SU-DHL-6 (cell line): ENCODE measurements around the gene VEGFB.
A peak's percentile ranks its signal among the peaks of the same experiment; 100 is the strongest.

ENCODE experiments used
- H2AFZ ChIP-seq: fragments of 200-600 bp; sonication (generic); 2 replicates; pipeline ENCODE4 v1.6.1; 2014; ENCODE audit warnings: low read depth, mild to moderate bottlenecking, moderate library complexity, mixed read lengths, antibody characterized with exemption, low read length; ENCODE audit not compliant: severe bottlenecking
- H3F3A ChIP-seq: fragments of 200-600 bp; shearing (Covaris generic); 2 replicates; pipeline ENCODE4 v1.6.0; 2016; ENCODE audit warnings: antibody characterized with exemption, mild to moderate bottlenecking; ENCODE audit not compliant: insufficient read depth
- H3K27ac ChIP-seq: fragments of 200-600 bp; sonication (generic); 2 replicates; pipeline ENCODE4 v1.5.1; 2016; ENCODE audit warnings: low read depth, mild to moderate bottlenecking, low read length, moderate library complexity, mixed read lengths
- H3K27me3 ChIP-seq: fragments of 200-600 bp; sonication (generic), shearing (Covaris generic); 2 replicates; pipeline ENCODE4 v1.6.0; 2014; ENCODE audit warnings: mild to moderate bottlenecking, low read length
- H3K36me3 ChIP-seq: fragments of 200-600 bp; sonication (generic); 2 replicates; pipeline ENCODE4 v1.6.1; 2014; ENCODE audit warnings: mild to moderate bottlenecking, low read length, mixed read lengths
- H3K4me2 ChIP-seq: fragments of 300-600, 200-600 bp; shearing (Covaris generic), sonication (generic); 2 replicates; pipeline ENCODE4 v1.6.0; 2014; ENCODE audit warnings: low read length, low read depth, mild to moderate bottlenecking; ENCODE audit not compliant: poor library complexity, severe bottlenecking
- H3K4me3 ChIP-seq: fragments of 200-600 bp; sonication (generic); 2 replicates; pipeline ENCODE4 v1.5.1; 2014; ENCODE audit warnings: antibody characterized with exemption, low read length, mild to moderate bottlenecking, mixed read lengths; ENCODE audit not compliant: insufficient read depth, poor library complexity, severe bottlenecking
- H3K79me2 ChIP-seq: fragments of 200-600 bp; sonication (generic); 2 replicates; pipeline ENCODE4 v1.6.1; 2014; ENCODE audit warnings: mild to moderate bottlenecking, low read length, moderate library complexity; ENCODE audit not compliant: insufficient read depth
- H3K9ac ChIP-seq: fragments of 200-600 bp; sonication (generic); 2 replicates; pipeline ENCODE4 v1.7.0; 2014; ENCODE audit warnings: mild to moderate bottlenecking, low read length
- H3K9me2 ChIP-seq: fragments of 200-600 bp; sonication (generic); replicated peaks from 2 replicates; pipeline ENCODE4 v1.6.1; 2014; ENCODE audit warnings: low read length; ENCODE audit not compliant: insufficient read depth
- H3K9me3 ChIP-seq: fragments of 200-600 bp; sonication (generic); 2 replicates; pipeline ENCODE4 v1.6.1; 2014; ENCODE audit warnings: low read length, mixed read lengths; ENCODE audit not compliant: insufficient read depth
- H4K20me1 ChIP-seq: fragments of 200-600 bp; sonication (generic); 2 replicates; pipeline ENCODE4 v1.6.1; 2014; ENCODE audit warnings: low read depth, mild to moderate bottlenecking, antibody characterized with exemption, low read length, moderate library complexity, mixed read lengths
- EZH2phosphoT487 ChIP-seq: fragments of 200-600 bp; sonication (generic), shearing (Covaris generic); conservative IDR thresholded peaks from 2 replicates; pipeline ENCODE4 v1.6.1; 2018; ENCODE audit warnings: mild to moderate bottlenecking, antibody characterized with exemption, low read length, moderate library complexity, mixed read lengths
- TF ChIP-seq, protein P1 (sequence below): fragments of 200-600 bp; sonication (generic); IDR thresholded peaks from one replicate; pipeline ENCODE4 v1.5.1; 2017; ENCODE audit warnings: antibody characterized with exemption, mild to moderate bottlenecking, low read length, moderate library complexity; ENCODE audit not compliant: insufficient read depth, poor library complexity, severe bottlenecking

VEGFB gene

DNA sequence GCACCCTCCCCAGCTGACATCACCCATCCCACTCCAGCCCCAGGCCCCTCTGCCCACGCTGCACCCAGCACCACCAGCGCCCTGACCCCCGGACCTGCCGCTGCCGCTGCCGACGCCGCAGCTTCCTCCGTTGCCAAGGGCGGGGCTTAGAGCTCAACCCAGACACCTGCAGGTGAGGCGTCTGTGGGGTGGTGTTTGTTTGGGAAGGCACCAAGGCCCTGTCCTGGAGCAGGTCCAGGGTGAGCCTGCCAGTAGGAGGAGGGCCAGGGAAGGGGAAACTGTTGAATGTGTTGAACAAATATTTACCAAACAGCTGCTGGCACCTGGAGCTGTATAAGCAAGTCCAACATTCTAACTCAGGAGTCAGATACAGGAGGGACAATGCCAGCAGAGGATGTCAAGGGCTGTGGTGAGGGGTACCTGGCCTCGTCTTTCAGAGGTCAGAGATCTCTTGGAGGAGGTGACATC lies 3.1 kb downstream of the VEGFB start:
- no peaks in the 10 kb centered on the region for H3K36me3 ChIP-seq
- H3K79me2 ChIP-seq = peaks cover 13% of the 10 kb centered on the region; the same call in 1 of the 2 replicates
- H3K4me2 ChIP-seq = no peak overlapping the region
- TF ChIP-seq, protein P1, sequence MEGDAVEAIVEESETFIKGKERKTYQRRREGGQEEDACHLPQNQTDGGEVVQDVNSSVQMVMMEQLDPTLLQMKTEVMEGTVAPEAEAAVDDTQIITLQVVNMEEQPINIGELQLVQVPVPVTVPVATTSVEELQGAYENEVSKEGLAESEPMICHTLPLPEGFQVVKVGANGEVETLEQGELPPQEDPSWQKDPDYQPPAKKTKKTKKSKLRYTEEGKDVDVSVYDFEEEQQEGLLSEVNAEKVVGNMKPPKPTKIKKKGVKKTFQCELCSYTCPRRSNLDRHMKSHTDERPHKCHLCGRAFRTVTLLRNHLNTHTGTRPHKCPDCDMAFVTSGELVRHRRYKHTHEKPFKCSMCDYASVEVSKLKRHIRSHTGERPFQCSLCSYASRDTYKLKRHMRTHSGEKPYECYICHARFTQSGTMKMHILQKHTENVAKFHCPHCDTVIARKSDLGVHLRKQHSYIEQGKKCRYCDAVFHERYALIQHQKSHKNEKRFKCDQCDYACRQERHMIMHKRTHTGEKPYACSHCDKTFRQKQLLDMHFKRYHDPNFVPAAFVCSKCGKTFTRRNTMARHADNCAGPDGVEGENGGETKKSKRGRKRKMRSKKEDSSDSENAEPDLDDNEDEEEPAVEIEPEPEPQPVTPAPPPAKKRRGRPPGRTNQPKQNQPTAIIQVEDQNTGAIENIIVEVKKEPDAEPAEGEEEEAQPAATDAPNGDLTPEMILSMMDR = no peak
- no peak for TF ChIP-seq EZH2phosphoT487
- peaks cover 37% of the 10 kb centered on the region for H3F3A ChIP-seq
- H3K27ac ChIP-seq = no peak overlapping the region
- no peaks in the 10 kb centered on the region for H4K20me1 ChIP-seq
- no peaks in the 10 kb centered on the region for H3K9me3 ChIP-seq
- H3K9me2 ChIP-seq = no peaks in the 10 kb centered on the region
- H3K27me3 ChIP-seq = no peaks in the 10 kb centered on the region
- no peak overlapping the region for H2AFZ ChIP-seq
- H3K4me3 ChIP-seq = no peak overlapping the region
- no peak overlapping the region for H3K9ac ChIP-seq

DNA sequence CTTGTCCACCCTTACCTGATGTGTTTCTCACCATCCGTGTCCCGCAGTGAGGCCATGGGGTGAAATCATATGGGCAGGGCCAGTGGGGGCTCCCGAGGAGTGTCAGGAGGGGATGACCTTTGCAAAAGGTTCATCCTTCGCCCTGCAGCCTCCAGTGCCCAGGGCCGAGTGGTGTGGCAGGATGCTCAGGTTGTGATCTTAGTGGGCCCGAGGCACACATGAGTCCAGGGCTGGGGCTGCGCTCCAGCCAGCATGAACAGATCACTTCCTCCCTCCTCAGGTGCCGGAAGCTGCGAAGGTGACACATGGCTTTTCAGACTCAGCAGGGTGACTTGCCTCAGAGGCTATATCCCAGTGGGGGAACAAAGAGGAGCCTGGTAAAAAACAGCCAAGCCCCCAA lies 3.7 kb downstream of the VEGFB start:
- Histone ChIP-seq H3K4me2 (no peak overlapping the region), H3F3A (peaks cover 34% of the 10 kb centered on the region), H3K27me3 (no peaks in the 10 kb centered on the region), H2AFZ (no peak overlapping the region), H3K9me2 (no peaks in the 10 kb centered on the region), H3K79me2 (peaks cover 13% of the 10 kb centered on the region; the same call in 1 of the 2 replicates), H3K4me3 (no peak overlapping the region), H3K9ac (no peak overlapping the region), H3K9me3 (no peaks in the 10 kb centered on the region), H4K20me1 (no peaks in the 10 kb centered on the region), H3K27ac (0 out of 2 replicates have a peak overlapping the region, but pooled peaks have one; percentile 3), H3K36me3 (no peaks in the 10 kb centered on the region)
- TF ChIP-seq, protein P1 = no peak
- no peak for TF ChIP-seq EZH2phosphoT487

- no peak overlapping the region for H3K4me3 ChIP-seq
- TF ChIP-seq EZH2phosphoT487 = no peak
- TF ChIP-seq, protein P1 = no peak
- no peak overlapping the region for H2AFZ ChIP-seq
- peaks cover 13% of the 10 kb centered on the region; the same call in 1 of the 2 replicates for H3K79me2 ChIP-seq
- no peaks in the 10 kb centered on the region for H3K36me3 ChIP-seq
- H3K9ac ChIP-seq = no peak overlapping the region
- no peak overlapping the region for H3K4me2 ChIP-seq
- peak overlapping the region; percentile 3; the same call in 1 of the 2 replicates for H3K27ac ChIP-seq
- no peaks in the 10 kb centered on the region for H3K9me2 ChIP-seq
- no peaks in the 10 kb centered on the region for H3K27me3 ChIP-seq
- no peaks in the 10 kb centered on the region for H3K9me3 ChIP-seq
- no peaks in the 10 kb centered on the region for H4K20me1 ChIP-seq
- peaks cover 36% of the 10 kb centered on the region for H3F3A ChIP-seq
Measured at GRCh38 chr11:64238999-64239398, 4.6 kb downstream of the VEGFB start.
